GM23338 (cell line): Measurements from ENCODE around the gene TMEM175. TPM values are rescaled to one million over a fixed set of nuclear protein-coding genes. Genes with fewer than 3 reads are reported as not detected.

Source experiments
- ATAC-seq: fragments of 200-7000 bp; cut with Tn5 transposase; 3 replicates; pipeline ENCODE4 v1.9.1; 2020
- DNase-seq: peaks from one replicate; pipeline ENCODE4 v3.0.0-alpha.2; 2015; ENCODE audit warnings: low spot score
- H2AFZ ChIP-seq: fragments of 200-600 bp; sonication (generic); 2 replicates; pipeline ENCODE4 v1.8.0; 2016; ENCODE audit warnings: antibody characterized with exemption, mild to moderate bottlenecking, moderate library complexity
- H3F3A ChIP-seq: fragments of 200-600 bp; sonication (generic); replicated peaks from 2 replicates; pipeline ENCODE4 v1.8.0; 2017; ENCODE audit warnings: antibody characterized with exemption, mixed run types, low read depth
- H3K27ac ChIP-seq: fragments of 200-600 bp; sonication (generic); 2 replicates; pipeline ENCODE4 v1.6.1; 2016; ENCODE audit warnings: low read depth
- H3K27me3 ChIP-seq: fragments of 200-600 bp; sonication (generic); 2 replicates; pipeline ENCODE4 v1.8.0; 2016; ENCODE audit warnings: mild to moderate bottlenecking, mixed run types, moderate library complexity; ENCODE audit not compliant: insufficient read depth
- H3K36me3 ChIP-seq: fragments of 200-600 bp; sonication (generic); 2 replicates; pipeline ENCODE4 v1.8.0; 2016; ENCODE audit warnings: mild to moderate bottlenecking; ENCODE audit not compliant: insufficient read depth
- H3K4me1 ChIP-seq: fragments of 200-600 bp; sonication (generic); 2 replicates; pipeline ENCODE4 v1.8.0; 2016; ENCODE audit warnings: mild to moderate bottlenecking, moderate library complexity; ENCODE audit not compliant: insufficient read depth
- H3K4me2 ChIP-seq: fragments of 200-600 bp; sonication (generic); 2 replicates; pipeline ENCODE4 v1.7.1; 2017; ENCODE audit warnings: mixed run types
- H3K4me3 ChIP-seq: fragments of 200-600 bp; sonication (generic); 2 replicates; pipeline ENCODE4 v1.6.1; 2016; ENCODE audit warnings: mixed run types
- H3K79me2 ChIP-seq: fragments of 200-600 bp; sonication (generic); replicated peaks from 2 replicates; pipeline ENCODE4 v1.8.0; 2017; ENCODE audit warnings: mild to moderate bottlenecking; ENCODE audit not compliant: insufficient read depth
- H3K9me2 ChIP-seq: fragments of 200-600 bp; sonication (generic); 2 replicates; pipeline ENCODE4 v1.8.0; 2017; ENCODE audit not compliant: insufficient read depth
- H4K20me1 ChIP-seq: fragments of 200-600 bp; sonication (generic); replicated peaks from 2 replicates; pipeline ENCODE4 v1.8.0; 2017; ENCODE audit warnings: mild to moderate bottlenecking; ENCODE audit not compliant: insufficient read depth
- H3K27ac Mint-ChIP-seq: 2 replicates; pipeline ENCODE4 v1.8.0; 2020; ENCODE audit warnings: inconsistent platforms, mild to moderate bottlenecking, moderate library complexity, mixed read lengths
- H3K27me3 Mint-ChIP-seq: 3 replicates; pipeline ENCODE4 v1.8.0; 2022; ENCODE audit warnings: low read depth, mild to moderate bottlenecking, moderate library complexity, mixed read lengths, inconsistent platforms; ENCODE audit not compliant: insufficient read depth, poor library complexity
- H3K36me3 Mint-ChIP-seq: 3 replicates; pipeline ENCODE4 v1.8.0; 2021; ENCODE audit warnings: low read depth, mild to moderate bottlenecking, inconsistent platforms, moderate library complexity, mixed read lengths
- H3K4me1 Mint-ChIP-seq: 3 replicates; pipeline ENCODE4 v1.8.0; 2020; ENCODE audit warnings: mild to moderate bottlenecking, inconsistent platforms, mixed read lengths
- H3K4me3 Mint-ChIP-seq: 3 replicates; pipeline ENCODE4 v1.8.0; 2021; ENCODE audit warnings: moderate library complexity, mild to moderate bottlenecking, inconsistent platforms, mixed read lengths
- H3K9me3 Mint-ChIP-seq: 3 replicates; pipeline ENCODE4 v1.8.0; 2020; ENCODE audit warnings: moderate library complexity, mild to moderate bottlenecking, inconsistent platforms, mixed read lengths
- CREB1 ChIP-seq: fragments of 250-450 bp; sonication (Bioruptor Pico); IDR thresholded peaks from 2 replicates; pipeline ENCODE4 v1.5.0; 2020; ENCODE audit warnings: low read depth, mild to moderate bottlenecking, moderate library complexity
- EZH2 ChIP-seq: fragments of 200-600 bp; sonication (generic); IDR thresholded peaks from one replicate; pipeline ENCODE4 v1.8.0; 2017; ENCODE audit warnings: antibody characterized with exemption, mild to moderate bottlenecking, low read depth; ENCODE audit not compliant: unreplicated experiment
- EZH2phosphoT487 ChIP-seq: fragments of 200-600 bp; sonication (generic); IDR thresholded peaks from one replicate; pipeline ENCODE4 v1.8.1; 2018; ENCODE audit warnings: antibody characterized with exemption; ENCODE audit not compliant: unreplicated experiment
- JUNB ChIP-seq: IDR thresholded peaks from one replicate; pipeline ENCODE4 v1.6.1; 2016; ENCODE audit warnings: antibody characterized with exemption; ENCODE audit not compliant: unreplicated experiment
- NANOG ChIP-seq: IDR thresholded peaks from 2 replicates; pipeline ENCODE4 v1.6.1; 2016; ENCODE audit warnings: antibody characterized with exemption, borderline replicate concordance
- POLR2AphosphoS5 ChIP-seq: IDR thresholded peaks from 2 replicates; pipeline ENCODE4 v1.6.1; 2016; ENCODE audit warnings: antibody characterized with exemption, low read depth
- STAT1 ChIP-seq: IDR thresholded peaks from one replicate; pipeline ENCODE4 v1.6.1; 2016; ENCODE audit warnings: antibody characterized with exemption; ENCODE audit not compliant: unreplicated experiment
- ZNF114 ChIP-seq: fragments of 250-450 bp; sonication (Bioruptor Pico); IDR thresholded peaks from 2 replicates; pipeline ENCODE4 v1.5.0; 2020; ENCODE audit warnings: mild to moderate bottlenecking, moderate library complexity
- polyA plus RNA-seq: library from polyadenylated mRNA; unstranded; fragments of >200 nt; fragmentation: Nextera tagmentation; extraction: Ambion mirVana; gene quantifications from 2 replicates; pipeline ENCODE4 v1.2.1, GENCODE V29; 2016
- total RNA-seq: library from RNA; depleted of rRNA; stranded (reverse); fragments of >200 nt; shearing (Covaris generic); gene quantifications from 2 replicates; pipeline ENCODE4 v1.2.3, GENCODE V29; 2014
- TF ChIP-seq, protein P1 (sequence below): IDR thresholded peaks from 2 replicates; pipeline ENCODE4 v1.6.1; 2016; ENCODE audit warnings: antibody characterized with exemption
- TF ChIP-seq, protein P2 (sequence below), 2 experiments: fragments of 200-600 bp in 1 of 2; sonication (generic) in 1 of 2; conservative IDR thresholded peaks; 2 replicates each; pipeline versions ENCODE4 v1.5.1 to v1.6.1; 2016 to 2017; ENCODE audit warnings: antibody characterized with exemption in 2 of 2, low read depth in 2 of 2, mild to moderate bottlenecking in 2 of 2, moderate library complexity in 1 of 2
- TF ChIP-seq, protein P3 (sequence below): IDR thresholded peaks from one replicate; pipeline ENCODE4 v1.6.1; 2018; ENCODE audit warnings: antibody characterized with exemption; ENCODE audit not compliant: unreplicated experiment

Gene TMEM175
- total and polyA plus RNA-seq, 2 experiments from 2014 or later, result 8.0 to 11.4 TPM

DNA sequence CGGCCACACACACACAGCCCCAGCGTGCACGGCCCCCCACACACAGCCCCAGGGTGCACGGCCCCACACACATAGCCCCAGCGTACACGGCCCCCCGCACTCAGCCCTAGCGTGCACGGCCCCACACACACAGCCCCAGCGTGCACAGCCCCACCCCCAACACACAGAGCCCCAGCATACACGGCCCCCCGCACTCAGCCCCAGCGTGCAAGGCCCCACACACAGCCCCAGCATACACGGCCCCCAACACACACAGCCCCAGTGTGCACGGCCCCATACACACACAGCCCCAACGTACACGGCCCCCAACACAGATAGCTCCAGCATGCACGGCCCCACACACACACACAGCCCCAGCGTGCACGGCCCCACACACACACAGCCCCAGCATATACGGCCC lies 17.7 kb upstream of the TMEM175 start:
- Mint-ChIP-seq H3K4me3 (no peak overlapping the region), H3K27me3 (peaks cover 14% of the 10 kb centered on the region), H3K27ac (no peak overlapping the region), H3K9me3 (no peaks in the 10 kb centered on the region), H3K4me1 (peaks cover 9% of the 10 kb centered on the region), H3K36me3 (peaks cover 8% of the 10 kb centered on the region; the same call in 2 of the 3 replicates)
- no peak overlapping the region for H2AFZ ChIP-seq
- no peak overlapping the region for H3K4me2 ChIP-seq
- H3K27me3 ChIP-seq, result no peaks in the 10 kb centered on the region
- H3K4me3 ChIP-seq, result no peak overlapping the region
- no peaks in the 10 kb centered on the region for H3K36me3 ChIP-seq
- ATAC-seq (no peak), DNase-seq (no peak)
- no peaks in the 10 kb centered on the region for H3K4me1 ChIP-seq
- peaks cover 25% of the 10 kb centered on the region; the same call in 1 of the 2 replicates for H4K20me1 ChIP-seq
- TF ChIP-seq EZH2, result no peak
- TF ChIP-seq, protein P1, sequence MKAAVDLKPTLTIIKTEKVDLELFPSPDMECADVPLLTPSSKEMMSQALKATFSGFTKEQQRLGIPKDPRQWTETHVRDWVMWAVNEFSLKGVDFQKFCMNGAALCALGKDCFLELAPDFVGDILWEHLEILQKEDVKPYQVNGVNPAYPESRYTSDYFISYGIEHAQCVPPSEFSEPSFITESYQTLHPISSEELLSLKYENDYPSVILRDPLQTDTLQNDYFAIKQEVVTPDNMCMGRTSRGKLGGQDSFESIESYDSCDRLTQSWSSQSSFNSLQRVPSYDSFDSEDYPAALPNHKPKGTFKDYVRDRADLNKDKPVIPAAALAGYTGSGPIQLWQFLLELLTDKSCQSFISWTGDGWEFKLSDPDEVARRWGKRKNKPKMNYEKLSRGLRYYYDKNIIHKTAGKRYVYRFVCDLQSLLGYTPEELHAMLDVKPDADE, result no peak
- TF ChIP-seq, protein P2, sequence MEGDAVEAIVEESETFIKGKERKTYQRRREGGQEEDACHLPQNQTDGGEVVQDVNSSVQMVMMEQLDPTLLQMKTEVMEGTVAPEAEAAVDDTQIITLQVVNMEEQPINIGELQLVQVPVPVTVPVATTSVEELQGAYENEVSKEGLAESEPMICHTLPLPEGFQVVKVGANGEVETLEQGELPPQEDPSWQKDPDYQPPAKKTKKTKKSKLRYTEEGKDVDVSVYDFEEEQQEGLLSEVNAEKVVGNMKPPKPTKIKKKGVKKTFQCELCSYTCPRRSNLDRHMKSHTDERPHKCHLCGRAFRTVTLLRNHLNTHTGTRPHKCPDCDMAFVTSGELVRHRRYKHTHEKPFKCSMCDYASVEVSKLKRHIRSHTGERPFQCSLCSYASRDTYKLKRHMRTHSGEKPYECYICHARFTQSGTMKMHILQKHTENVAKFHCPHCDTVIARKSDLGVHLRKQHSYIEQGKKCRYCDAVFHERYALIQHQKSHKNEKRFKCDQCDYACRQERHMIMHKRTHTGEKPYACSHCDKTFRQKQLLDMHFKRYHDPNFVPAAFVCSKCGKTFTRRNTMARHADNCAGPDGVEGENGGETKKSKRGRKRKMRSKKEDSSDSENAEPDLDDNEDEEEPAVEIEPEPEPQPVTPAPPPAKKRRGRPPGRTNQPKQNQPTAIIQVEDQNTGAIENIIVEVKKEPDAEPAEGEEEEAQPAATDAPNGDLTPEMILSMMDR (conservative IDR thresholded peaks at IDR 0.05; ENCODE audit: low read depth in 2 of 2), result no peak
- TF ChIP-seq ZNF114, result no peak
- no peaks in the 10 kb centered on the region for H3K9me2 ChIP-seq
- H3K27ac ChIP-seq, result no peak overlapping the region
- H3F3A ChIP-seq, result 0 out of 2 replicates have a peak, but pooled peaks cover 3% of the 10 kb centered on the region
- peaks cover 52% of the 10 kb centered on the region for H3K79me2 ChIP-seq

DNA sequence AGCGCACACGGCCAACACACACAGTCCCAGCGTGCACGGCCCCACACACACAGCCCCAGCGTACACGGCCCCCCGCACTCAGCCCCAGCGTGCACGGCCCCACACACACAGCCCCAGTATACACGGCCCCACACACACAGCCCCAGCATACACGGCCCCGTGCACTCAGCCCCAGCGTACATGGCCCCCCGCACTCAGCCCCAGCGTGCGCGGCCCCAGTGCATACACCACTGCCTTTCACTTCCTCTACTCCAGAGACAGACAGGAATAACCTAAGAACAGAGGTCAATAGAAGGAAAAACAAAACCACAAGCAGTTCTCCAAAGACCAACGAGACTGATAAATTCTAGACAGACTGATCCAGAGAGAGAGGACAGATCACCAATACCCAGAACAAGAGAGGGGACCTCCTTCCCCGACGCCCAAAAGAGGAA lies 17.2 kb upstream of the TMEM175 start:
- H3K79me2 ChIP-seq, result peaks cover 57% of the 10 kb centered on the region
- no peak overlapping the region for H3K4me3 ChIP-seq
- no peaks in the 10 kb centered on the region for H3K36me3 ChIP-seq
- DNase-seq, result no peak
- peaks cover 8% of the 10 kb centered on the region; the same call in 2 of the 3 replicates for H3K36me3 Mint-ChIP-seq
- H3F3A ChIP-seq, result 0 out of 2 replicates have a peak, but pooled peaks cover 3% of the 10 kb centered on the region
- no peaks in the 10 kb centered on the region for H3K27me3 ChIP-seq
- H3K4me3 Mint-ChIP-seq, result no peak overlapping the region
- ATAC-seq, result no peak
- H3K4me1 Mint-ChIP-seq, result peaks cover 9% of the 10 kb centered on the region
- H3K27ac Mint-ChIP-seq, result 0 out of 2 replicates have a peak overlapping the region, but pooled peaks have one; percentile 11
- 0 out of 2 replicates have a peak overlapping the region, but pooled peaks have one; percentile 66 for H3K27ac ChIP-seq
- peaks cover 25% of the 10 kb centered on the region; the same call in 1 of the 2 replicates for H4K20me1 ChIP-seq
- H3K9me3 Mint-ChIP-seq, result no peaks in the 10 kb centered on the region
- no peak overlapping the region for H2AFZ ChIP-seq
- no peaks in the 10 kb centered on the region for H3K9me2 ChIP-seq
- no peak overlapping the region for H3K4me2 ChIP-seq
- H3K4me1 ChIP-seq, result no peaks in the 10 kb centered on the region
- H3K27me3 Mint-ChIP-seq, result peaks cover 14% of the 10 kb centered on the region
- no peak for TF ChIP-seq CREB1 (CRISPR knock-in tag)
- TF ChIP-seq, protein P2 (conservative IDR thresholded peaks at IDR 0.05; ENCODE audit: low read depth in 2 of 2), result no peak
- TF ChIP-seq EZH2, result no peak
- no peak for TF ChIP-seq NANOG
- TF ChIP-seq JUNB, result no peak
- no peak for TF ChIP-seq ZNF114
- TF ChIP-seq STAT1, result no peak
- TF ChIP-seq EZH2phosphoT487, result no peak
- TF ChIP-seq, protein P3, sequence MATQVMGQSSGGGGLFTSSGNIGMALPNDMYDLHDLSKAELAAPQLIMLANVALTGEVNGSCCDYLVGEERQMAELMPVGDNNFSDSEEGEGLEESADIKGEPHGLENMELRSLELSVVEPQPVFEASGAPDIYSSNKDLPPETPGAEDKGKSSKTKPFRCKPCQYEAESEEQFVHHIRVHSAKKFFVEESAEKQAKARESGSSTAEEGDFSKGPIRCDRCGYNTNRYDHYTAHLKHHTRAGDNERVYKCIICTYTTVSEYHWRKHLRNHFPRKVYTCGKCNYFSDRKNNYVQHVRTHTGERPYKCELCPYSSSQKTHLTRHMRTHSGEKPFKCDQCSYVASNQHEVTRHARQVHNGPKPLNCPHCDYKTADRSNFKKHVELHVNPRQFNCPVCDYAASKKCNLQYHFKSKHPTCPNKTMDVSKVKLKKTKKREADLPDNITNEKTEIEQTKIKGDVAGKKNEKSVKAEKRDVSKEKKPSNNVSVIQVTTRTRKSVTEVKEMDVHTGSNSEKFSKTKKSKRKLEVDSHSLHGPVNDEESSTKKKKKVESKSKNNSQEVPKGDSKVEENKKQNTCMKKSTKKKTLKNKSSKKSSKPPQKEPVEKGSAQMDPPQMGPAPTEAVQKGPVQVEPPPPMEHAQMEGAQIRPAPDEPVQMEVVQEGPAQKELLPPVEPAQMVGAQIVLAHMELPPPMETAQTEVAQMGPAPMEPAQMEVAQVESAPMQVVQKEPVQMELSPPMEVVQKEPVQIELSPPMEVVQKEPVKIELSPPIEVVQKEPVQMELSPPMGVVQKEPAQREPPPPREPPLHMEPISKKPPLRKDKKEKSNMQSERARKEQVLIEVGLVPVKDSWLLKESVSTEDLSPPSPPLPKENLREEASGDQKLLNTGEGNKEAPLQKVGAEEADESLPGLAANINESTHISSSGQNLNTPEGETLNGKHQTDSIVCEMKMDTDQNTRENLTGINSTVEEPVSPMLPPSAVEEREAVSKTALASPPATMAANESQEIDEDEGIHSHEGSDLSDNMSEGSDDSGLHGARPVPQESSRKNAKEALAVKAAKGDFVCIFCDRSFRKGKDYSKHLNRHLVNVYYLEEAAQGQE, result no peak
- TF ChIP-seq, protein P1, result no peak
- no peak for TF ChIP-seq POLR2AphosphoS5
